LHCN-M2 (cell line): ENCODE data around the gene EXOC3L4. TPM values are rescaled to one million over a fixed set of nuclear protein-coding genes. Genes with fewer than 3 reads are reported as not detected.
"Not testable (repeated sequence)": the region's sequence is repeated elsewhere in the genome, so short reads cannot be mapped to it uniquely, and the experiment has no call there.

Experiments used
- DNase-seq: peaks from one replicate; pipeline ENCODE4 v3.0.0-alpha.2; 2012; ENCODE audit warnings: low read depth
- polyA plus RNA-seq: library from polyadenylated mRNA; unstranded; fragments of >200 nt; gene quantifications from one replicate; pipeline ENCODE4 v1.2.1, GENCODE V29; 2012; ENCODE audit warnings: missing spikeins
- total RNA-seq: library from RNA; depleted of rRNA; stranded (reverse); fragments of >200 nt; gene quantifications from 2 replicates; pipeline ENCODE4 v1.2.3, GENCODE V29; 2014; rRNA removed

The EXOC3L4 gene
- total RNA-seq = 0.40 and 1.3 TPM in 2 replicates
- 0.19 TPM for polyA plus RNA-seq

GRCh38 chr14:103094406-103095209 lies at the start of gene EXOC3L4:
Gene EXOC3L4 (plus strand): TSS chr14:103094725. CDS start chr14:103100220, 5,495 bp downstream.
- DNase-seq = no peak

GRCh38 chr14:103045371-103045869 lies 49.1 kb upstream of the EXOC3L4 start:
- DNase-seq = no peak

GRCh38 chr14:103047453-103047852 lies 47.1 kb upstream of the EXOC3L4 start:
- not testable (repeated sequence) for DNase-seq

GRCh38 chr14:103050935-103051334 lies 43.6 kb upstream of the EXOC3L4 start:
- no peak for DNase-seq

- no peak for DNase-seq
Observed at GRCh38 chr14:103052407-103052806, 42.1 kb upstream of the EXOC3L4 start.

- DNase-seq = no peak
Observed at GRCh38 chr14:103055695-103056094, 38.8 kb upstream of the EXOC3L4 start.

GRCh38 chr14:103056322-103057027 lies 38.0 kb upstream of the EXOC3L4 start:
- DNase-seq = peak; percentile 64

- peak; percentile 23 for DNase-seq
Observed at GRCh38 chr14:103057028-103057371, 37.5 kb upstream of the EXOC3L4 start.

- peak; percentile 87 for DNase-seq
Observed at GRCh38 chr14:103057372-103058163, 37.0 kb upstream of the EXOC3L4 start, which contains the start of gene CDC42BPB. Gene CDC42BPB (minus strand): TSS chr14:103057549. CDS start chr14:103057173, 376 bp downstream.

- DNase-seq = peak; percentile 10
Observed at GRCh38 chr14:103058164-103059055, 36.1 kb upstream of the EXOC3L4 start.

- DNase-seq = no peak
Observed at GRCh38 chr14:103059556-103059955, 35.0 kb upstream of the EXOC3L4 start.

- no peak for DNase-seq
Observed at GRCh38 chr14:103061482-103061976, 33.0 kb upstream of the EXOC3L4 start.

- no peak for DNase-seq
Observed at GRCh38 chr14:103064436-103064835, 30.1 kb upstream of the EXOC3L4 start.

GRCh38 chr14:103064978-103065377 lies 29.5 kb upstream of the EXOC3L4 start:
- no peak for DNase-seq

GRCh38 chr14:103065861-103066260 lies 28.7 kb upstream of the EXOC3L4 start:
- DNase-seq = no peak

- DNase-seq = no peak
Observed at GRCh38 chr14:103066399-103066798, 28.1 kb upstream of the EXOC3L4 start.

GRCh38 chr14:103067231-103067954 lies 27.1 kb upstream of the EXOC3L4 start:
- DNase-seq = peak; percentile 52

- DNase-seq = no peak
Observed at GRCh38 chr14:103068351-103069073, 26.0 kb upstream of the EXOC3L4 start.

- no peak for DNase-seq
Observed at GRCh38 chr14:103070263-103070885, 24.2 kb upstream of the EXOC3L4 start.
